Smooth muscle cell (in vitro differentiated cells): ENCODE data around the gene CRYBG1. TPM values are rescaled to one million over a fixed set of nuclear protein-coding genes. Genes with fewer than 3 reads are reported as not detected.

Experiments used
- DNase-seq: peaks from one replicate; lab custom pipeline; 2025; ENCODE audit not compliant: unreplicated experiment; lab: John Stamatoyannopoulos, UW
- H2AFZ ChIP-seq: fragments of 200-600 bp; sonication (generic); 2 replicates; pipeline ENCODE4 v1.6.0; 2016; ENCODE audit warnings: antibody characterized with exemption, low read depth, mild to moderate bottlenecking
- H3F3A ChIP-seq: fragments of 200-600 bp; sonication (generic); 2 replicates; pipeline ENCODE4 v1.6.0; 2017; ENCODE audit warnings: antibody characterized with exemption, low read depth
- H3K27ac ChIP-seq: fragments of 200-600 bp; sonication (generic); 2 replicates; pipeline ENCODE4 v1.5.1; 2016; ENCODE audit warnings: low read depth, mild to moderate bottlenecking
- H3K27me3 ChIP-seq: fragments of 200-600 bp; sonication (generic); 2 replicates; pipeline ENCODE4 v1.6.1; 2016; ENCODE audit warnings: low read depth, mild to moderate bottlenecking
- H3K36me3 ChIP-seq: fragments of 200-600 bp; sonication (generic); 2 replicates; pipeline ENCODE4 v1.5.1; 2016; ENCODE audit warnings: low read depth
- H3K4me1 ChIP-seq: fragments of 200-600 bp; sonication (generic); 2 replicates; pipeline ENCODE4 v1.5.1; 2016; ENCODE audit warnings: low read depth
- H3K4me2 ChIP-seq: fragments of 200-600 bp; sonication (generic); 2 replicates; pipeline ENCODE4 v1.6.0; 2016; ENCODE audit warnings: mild to moderate bottlenecking
- H3K4me3 ChIP-seq: fragments of 200-600 bp; sonication (generic); 2 replicates; pipeline ENCODE4 v1.5.1; 2016; ENCODE audit warnings: mild to moderate bottlenecking
- H3K79me2 ChIP-seq: fragments of 200-600 bp; sonication (generic); 2 replicates; pipeline ENCODE4 v1.6.0; 2016; ENCODE audit warnings: low read depth, mild to moderate bottlenecking
- H3K9ac ChIP-seq: fragments of 200-600 bp; sonication (generic); 2 replicates; pipeline ENCODE4 v1.6.0; 2016; ENCODE audit warnings: low read depth
- H3K9me3 ChIP-seq: fragments of 200-600 bp; sonication (generic); replicated peaks from 2 replicates; pipeline ENCODE4 v1.5.1; 2016; ENCODE audit warnings: low read depth
- H4K20me1 ChIP-seq: fragments of 200-600 bp; sonication (generic); 2 replicates; pipeline ENCODE4 v1.6.0; 2016; ENCODE audit warnings: low read depth
- CTCF ChIP-seq: fragments of 200-600 bp; sonication (generic); IDR thresholded peaks from 2 replicates; pipeline ENCODE4 v1.5.1; 2017; ENCODE audit warnings: borderline replicate concordance, mild to moderate bottlenecking, antibody characterized with exemption; ENCODE audit not compliant: insufficient read depth, poor library complexity, severe bottlenecking
- WGBS: methylation state at CpG from one replicate; pipeline ENCODE4 v1.1.7; 2016; ENCODE audit warnings: low lambda C conversion rate; 5-methylcytosine and 5-hydroxymethylcytosine counted together
- polyA plus RNA-seq: library from polyadenylated mRNA; unstranded; fragments of >200 nt; fragmentation: Nextera tagmentation; extraction: Ambion mirVana; gene quantifications from 2 replicates; pipeline ENCODE4 v1.2.1, GENCODE V29; 2016
- total RNA-seq: library from RNA; depleted of rRNA; stranded (reverse); fragments of >200 nt; gene quantifications from 2 replicates; pipeline ENCODE4 v1.2.3, GENCODE V29; 2014

Gene CRYBG1
- total and polyA plus RNA-seq, 2 experiments from 2014 or later, result 0.98 to 11.9 TPM

- H4K20me1 ChIP-seq, result no peaks in the 10 kb centered on the region
- no peaks in the 10 kb centered on the region for H3K79me2 ChIP-seq
- H3K9me3 ChIP-seq, result no peaks in the 10 kb centered on the region
- no peak overlapping the region for H2AFZ ChIP-seq
- no peak overlapping the region for H3K9ac ChIP-seq
- WGBS, result 79% methylated on average over 6 of the region's 6 CpGs
- no peak for TF ChIP-seq CTCF
- no peak for DNase-seq
- no peak overlapping the region for H3K4me2 ChIP-seq
- no peaks in the 10 kb centered on the region for H3K4me1 ChIP-seq
- no peaks in the 10 kb centered on the region for H3K36me3 ChIP-seq
- H3K4me3 ChIP-seq, result no peak overlapping the region
- no peaks in the 10 kb centered on the region for H3F3A ChIP-seq
- peaks cover 6% of the 10 kb centered on the region for H3K27me3 ChIP-seq
- no peak overlapping the region for H3K27ac ChIP-seq
Measured at GRCh38 chr6:106496823-106497222, 136.3 kb downstream of the CRYBG1 start.

DNA sequence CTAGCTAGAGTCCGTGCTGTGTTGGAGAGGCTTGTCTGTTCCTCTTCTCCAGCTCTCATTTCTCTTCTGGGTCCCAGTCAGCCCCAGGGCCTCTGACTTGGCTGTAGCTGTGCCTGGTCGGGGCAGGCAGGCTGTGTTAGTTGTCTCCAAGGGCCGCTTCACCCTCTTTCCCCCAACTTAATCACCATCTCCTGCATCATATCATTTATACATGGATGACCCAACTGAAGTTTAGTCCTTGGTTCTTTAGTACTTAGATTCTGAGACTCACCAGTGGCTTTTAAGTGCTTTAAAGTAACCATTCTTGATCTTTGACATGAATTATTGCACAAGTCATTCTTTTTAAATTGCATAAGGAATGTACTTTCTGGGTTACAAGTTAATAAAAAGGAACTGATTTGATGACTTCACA is 141.4 kb downstream of the CRYBG1 start:
- peaks cover 2% of the 10 kb centered on the region for H3K27me3 ChIP-seq
- DNase-seq, result no peak
- no peak overlapping the region for H3K4me2 ChIP-seq
- H3K4me3 ChIP-seq, result no peak overlapping the region
- H3F3A ChIP-seq, result no peaks in the 10 kb centered on the region
- WGBS, result 62% methylated on average over 3 of the region's 3 CpGs
- H3K9me3 ChIP-seq, result no peaks in the 10 kb centered on the region
- H3K9ac ChIP-seq, result no peak overlapping the region
- H3K27ac ChIP-seq, result no peak overlapping the region
- H4K20me1 ChIP-seq, result no peaks in the 10 kb centered on the region
- no peak for TF ChIP-seq CTCF
- H3K4me1 ChIP-seq, result no peaks in the 10 kb centered on the region
- no peaks in the 10 kb centered on the region for H3K79me2 ChIP-seq
- H2AFZ ChIP-seq, result no peak overlapping the region
- no peaks in the 10 kb centered on the region for H3K36me3 ChIP-seq

- Histone ChIP-seq H3K9me3 (no peaks in the 10 kb centered on the region), H4K20me1 (no peaks in the 10 kb centered on the region), H3K27me3 (peaks cover 8% of the 10 kb centered on the region), H3K9ac (no peak overlapping the region), H3K27ac (no peak overlapping the region), H3K4me3 (no peak overlapping the region), H3F3A (no peaks in the 10 kb centered on the region), H3K79me2 (no peaks in the 10 kb centered on the region), H3K4me2 (no peak overlapping the region), H3K36me3 (no peaks in the 10 kb centered on the region), H3K4me1 (no peaks in the 10 kb centered on the region), H2AFZ (no peak overlapping the region)
- DNase-seq, result no peak
- 95% methylated on average over 2 of the region's 2 CpGs for WGBS
- no peak for TF ChIP-seq CTCF
Measured at GRCh38 chr6:106502559-106502958, 142.0 kb downstream of the CRYBG1 start.

- Histone ChIP-seq H3K27ac (no peak overlapping the region), H3F3A (peaks cover 3% of the 10 kb centered on the region), H4K20me1 (no peaks in the 10 kb centered on the region), H3K9me3 (no peaks in the 10 kb centered on the region), H3K9ac (no peak overlapping the region), H3K4me2 (no peak overlapping the region), H2AFZ (no peak overlapping the region), H3K36me3 (no peaks in the 10 kb centered on the region), H3K79me2 (no peaks in the 10 kb centered on the region), H3K27me3 (peaks cover 65% of the 10 kb centered on the region), H3K4me3 (no peak overlapping the region), H3K4me1 (peaks cover 22% of the 10 kb centered on the region)
- no peak for TF ChIP-seq CTCF
- no peak for DNase-seq
- 89% methylated on average over 2 of the region's 2 CpGs for WGBS
Measured at GRCh38 chr6:106508277-106508676, 147.8 kb downstream of the CRYBG1 start.
